ENCODE data around the gene KCNN4. TPM values are rescaled to one million over a fixed set of nuclear protein-coding genes. Genes with fewer than 3 reads are reported as not detected.

KCNN4 gene
- polyA plus RNA-seq, 1 of the 3 experiments (the other 2 are of a cell fraction) = 22.2 TPM

- H3K9me2 ChIP-seq = no peaks in the 10 kb centered on the region
- WGBS (ENCODE audit: low lambda C conversion rate) = 68% methylated on average over 6 of the region's 7 CpGs
- H3K4me1 ChIP-seq (ENCODE audit: control insufficient read depth in 1 of 2, insufficient read depth in 2 of 2, low read depth in 1 of 2, low read length in 1 of 2) = peaks cover 0 to 7% of the 10 kb centered on the region in 2 experiments; a peak in 1 of 4 replicates
- POLR2A ChIA-PET = interaction anchor here (0.6 kb wide), 1 partner anchor 138 kb away, joined by 3 read pairs; the partner anchor contains the start of gene ZNF45
- no peak for DNase-seq
- H3K27me3 ChIP-seq (ENCODE audit: insufficient read depth) = peaks cover 26% of the 10 kb centered on the region; the same call in 1 of the 2 replicates
- H3K79me2 ChIP-seq (ENCODE audit: insufficient read depth) = no peaks in the 10 kb centered on the region
- H3K27ac ChIP-seq (ENCODE audit: low read depth in 2 of 2, low read length in 1 of 2) = no peak overlapping the region
- H4K20me1 ChIP-seq (ENCODE audit: insufficient read depth) = no peaks in the 10 kb centered on the region
- H3K9me3 ChIP-seq = no peaks in the 10 kb centered on the region
- H3K36me3 ChIP-seq (replicated peaks in 1 of 2; ENCODE audit: control insufficient read depth in 1 of 2, insufficient read depth in 2 of 2, low read length in 1 of 2) = no peaks in the 10 kb centered on the region
- CTCF ChIA-PET = interaction anchor here (1.0 to 3.5 kb wide), 4 partner anchors 11 to 52 kb away, joined by 3 to 14 read pairs (median 6); no protein-coding TSS in a partner anchor
- H3K4me3 ChIP-seq (ENCODE audit: low read depth in 2 of 2, low read length in 1 of 2) = no peak overlapping the region
- no peak overlapping the region for H3K4me2 ChIP-seq
- H2AFZ ChIP-seq (ENCODE audit: low read depth) = no peak overlapping the region
- TF ChIP-seq CTCF (IDR thresholded peaks at IDR 0.05) = no peak
- TF ChIP-seq EP300 (IDR thresholded peaks at IDR 0.05; ENCODE audit: borderline replicate concordance in 1 of 2, low read depth in 1 of 2, low read length in 1 of 2) = no peak
- no peak for TF ChIP-seq REST (IDR thresholded peaks at IDR 0.05; ENCODE audit: low read depth, low read length)
- TF ChIP-seq MXI1 (IDR thresholded peaks at IDR 0.05; ENCODE audit: low read depth, low read length) = no peak
- no peak for TF ChIP-seq PBX3 (IDR thresholded peaks at IDR 0.05)
- TF ChIP-seq RAD21 (IDR thresholded peaks at IDR 0.05; ENCODE audit: low read length) = no peak
- no peak for TF ChIP-seq USF1 (IDR thresholded peaks at IDR 0.05; ENCODE audit: borderline replicate concordance, low read depth)
- TF ChIP-seq FOXM1 (IDR thresholded peaks at IDR 0.05; ENCODE audit: low read depth) = no peak
- H3F3A ChIP-seq (replicated peaks; ENCODE audit: insufficient read depth) = no peaks in the 10 kb centered on the region
- no peak overlapping the region for H3K9ac ChIP-seq
Observed at GRCh38 chr19:43797556-43797955, 16.8 kb upstream of the KCNN4 start.

Data from SK-N-SH (cell line).